HuH-7.5 (cell line): ENCODE data around the gene AVEN.
"Not testable (repeated sequence)": the region's sequence is repeated elsewhere in the genome, so short reads cannot be mapped to it uniquely, and the experiment has no call there.

Experiments used
- DNase-seq: peaks from one replicate; pipeline ENCODE4 v3.0.0; 2011; ENCODE audit warnings: low spot score

Gene AVEN

GRCh38 chr15:34039790-34040113, 748 bp upstream of the AVEN start:
- no peak for DNase-seq

- peak; percentile 45 for DNase-seq
Observed at GRCh38 chr15:34038023-34038870, 757 bp downstream of the AVEN start.

DNA sequence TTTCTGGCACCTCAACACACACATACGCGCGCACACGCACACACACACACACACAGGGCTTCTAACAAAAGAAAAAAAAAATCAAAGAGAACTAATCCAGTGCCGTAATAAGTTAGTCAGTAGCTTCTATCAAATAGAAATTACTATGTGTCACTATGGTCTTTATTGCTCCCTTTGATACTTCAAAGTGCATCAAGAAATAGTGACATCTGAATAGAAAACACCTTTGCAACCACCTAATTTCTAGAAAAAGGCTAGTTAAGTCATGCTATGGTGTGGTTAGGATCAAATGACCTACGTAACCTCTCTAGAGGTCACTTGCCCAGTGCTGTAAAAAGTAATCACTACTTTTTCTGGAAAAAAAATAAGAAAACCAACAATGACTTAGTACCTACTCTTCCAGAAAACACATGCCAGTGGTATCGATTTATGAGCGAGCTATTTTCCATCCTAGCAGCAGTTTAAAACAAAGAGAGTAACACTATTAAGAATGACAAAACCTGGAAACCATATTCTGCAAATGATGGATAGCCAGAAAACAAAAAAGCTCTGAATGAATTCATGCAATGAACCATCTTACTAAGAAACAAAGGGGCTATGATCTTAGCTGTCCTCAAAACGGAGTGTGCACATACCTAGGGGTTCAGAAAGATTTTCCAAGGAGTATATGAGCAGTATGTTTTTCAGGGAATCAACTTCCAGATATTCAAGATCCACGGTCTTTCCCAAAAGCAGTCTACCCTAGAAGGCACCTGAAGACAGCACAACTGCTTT, 6.8 kb downstream of the AVEN start:
- DNase-seq: no peak

DNA sequence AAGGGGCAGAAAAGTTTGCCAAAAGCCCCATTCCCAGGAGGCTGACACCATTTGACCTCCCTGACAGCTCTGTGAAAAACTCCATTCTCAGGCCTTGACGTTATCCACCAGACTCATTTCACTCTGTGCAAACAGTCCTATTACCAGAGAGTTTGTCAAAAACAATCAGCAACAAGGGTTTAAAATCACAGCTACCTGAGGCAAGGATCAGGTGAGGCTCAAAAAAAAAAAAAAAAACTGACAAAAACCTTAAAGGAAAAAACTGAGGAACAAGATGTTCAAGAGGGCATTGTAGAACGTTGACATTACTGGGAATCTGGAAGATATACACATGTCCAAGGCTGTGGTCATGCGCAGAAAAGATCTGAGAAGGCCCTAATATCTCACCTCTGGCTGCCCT, 11.4 kb downstream of the AVEN start:
- DNase-seq: no peak

- DNase-seq: no peak
Observed at GRCh38 chr15:34025252-34025651, 13.8 kb downstream of the AVEN start.

GRCh38 chr15:34023907-34024306, 15.1 kb downstream of the AVEN start:
- DNase-seq: no peak

- no peak for DNase-seq
Observed at GRCh38 chr15:34019369-34019990, 19.5 kb downstream of the AVEN start.

GRCh38 chr15:34018738-34019137, 20.3 kb downstream of the AVEN start:
- DNase-seq: not testable (repeated sequence)

GRCh38 chr15:34018021-34018645, 20.9 kb downstream of the AVEN start:
- DNase-seq: no peak

DNA sequence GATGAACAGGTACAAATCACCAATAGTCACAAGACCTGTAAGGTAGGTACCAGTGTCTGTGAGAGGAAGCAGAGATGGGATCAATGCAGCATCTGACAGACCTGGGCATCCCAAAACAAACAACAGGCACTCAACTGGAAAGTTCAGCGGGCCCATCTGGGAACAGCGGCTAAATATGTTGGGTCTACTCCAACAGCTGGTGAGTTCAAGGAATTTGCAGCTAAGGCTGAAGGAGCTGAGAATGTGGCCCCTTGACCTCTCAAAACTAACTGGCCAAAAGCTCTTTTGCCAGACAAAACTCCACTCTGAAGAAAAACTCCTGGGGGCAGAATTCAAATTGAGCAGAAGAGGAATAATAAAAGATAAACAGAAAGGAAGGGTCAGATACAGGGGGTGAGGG, 24.4 kb downstream of the AVEN start:
- DNase-seq: no peak

GRCh38 chr15:34013746-34014145, 25.3 kb downstream of the AVEN start:
- DNase-seq: no peak

DNA sequence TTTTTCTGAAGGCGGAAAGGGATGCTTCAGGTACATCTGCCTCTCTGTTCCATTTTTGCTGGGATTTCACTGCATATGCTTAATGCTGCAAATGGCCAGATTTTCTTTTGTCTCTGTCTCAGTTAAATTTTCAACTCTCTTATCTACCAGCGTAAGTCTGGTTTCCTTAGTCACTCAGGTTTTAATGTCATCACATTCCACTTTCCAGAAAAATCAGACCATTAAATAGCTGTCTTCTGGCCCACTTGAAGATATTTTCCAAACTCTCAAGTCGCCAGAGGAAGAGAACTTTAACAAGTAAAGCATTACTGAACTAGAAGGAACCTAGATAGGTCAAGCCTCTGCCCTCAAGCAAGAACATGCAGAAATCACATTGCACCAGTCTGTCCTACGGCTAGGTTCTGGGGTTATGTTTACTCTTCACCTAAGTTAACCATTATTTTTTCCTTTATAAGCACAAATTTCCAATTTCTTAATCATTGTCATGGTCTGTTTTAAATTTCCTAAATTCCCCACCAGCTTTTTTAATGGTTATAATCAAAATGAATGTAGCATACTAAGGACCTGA, 26.5 kb downstream of the AVEN start:
- no peak for DNase-seq

GRCh38 chr15:34011481-34011880, 27.5 kb downstream of the AVEN start:
- no peak for DNase-seq

DNA sequence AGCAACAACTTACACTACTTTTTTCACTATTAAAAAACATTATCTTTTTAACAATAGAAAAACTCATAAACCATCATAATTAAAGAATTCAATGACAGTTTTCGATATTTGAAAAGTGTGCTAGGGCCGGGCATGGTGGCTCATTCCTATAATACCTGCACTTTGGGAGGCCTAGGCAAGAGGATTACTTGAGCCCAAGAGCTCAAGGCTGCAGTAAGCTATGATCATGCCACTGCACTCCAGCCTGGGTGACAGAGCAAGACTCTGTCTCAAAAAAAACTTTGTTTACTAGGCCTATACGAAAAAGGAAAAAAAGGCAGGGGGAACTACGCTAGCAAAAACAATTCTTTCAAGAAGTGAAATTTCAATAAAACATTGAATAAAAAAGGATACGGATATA, 28.1 kb downstream of the AVEN start:
- DNase-seq: no peak

- no peak for DNase-seq
Observed at GRCh38 chr15:34009656-34010055, 29.3 kb downstream of the AVEN start.

GRCh38 chr15:34006381-34006780, 32.6 kb downstream of the AVEN start:
- DNase-seq: no peak

DNA sequence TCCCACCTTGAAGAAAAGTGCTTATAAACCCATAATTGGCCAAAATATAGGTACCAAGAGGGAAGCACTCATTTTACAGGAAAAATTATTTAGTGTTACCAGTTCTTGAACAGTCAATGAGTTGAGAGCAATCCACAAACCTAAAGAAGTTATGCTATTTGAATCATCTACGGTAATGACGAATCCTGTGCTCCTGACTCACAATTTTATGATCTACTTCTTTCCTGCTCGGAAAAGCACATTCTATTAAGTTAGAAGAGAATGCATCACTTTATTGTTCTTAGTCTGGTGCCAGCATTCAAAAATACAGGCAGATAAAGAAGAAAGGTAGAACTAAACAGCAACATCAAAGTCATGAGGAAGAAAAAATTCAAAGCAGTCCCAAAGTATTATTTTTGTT, 37.5 kb downstream of the AVEN start:
- no peak for DNase-seq

DNA sequence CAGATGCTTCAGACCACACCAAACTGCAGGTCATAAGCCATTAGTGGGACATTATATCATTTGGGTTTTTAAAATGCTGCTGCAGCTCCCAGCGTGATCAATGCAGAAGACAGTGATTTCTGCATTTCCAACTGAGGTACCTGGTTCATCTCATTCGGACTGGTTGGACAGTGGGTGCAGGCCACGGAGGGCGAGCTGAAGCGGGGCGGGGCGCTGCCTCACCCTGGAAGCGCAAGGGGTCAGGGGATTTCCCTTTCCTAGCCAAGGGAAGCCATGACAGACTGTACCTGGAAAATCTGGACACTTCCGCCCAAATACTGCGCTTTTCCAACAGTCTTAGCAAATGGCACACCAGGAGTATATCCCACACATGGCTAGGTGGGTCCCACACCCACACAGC, 43.3 kb downstream of the AVEN start:
- not testable (repeated sequence) for DNase-seq

GRCh38 chr15:33994005-33994615, 44.9 kb downstream of the AVEN start:
- DNase-seq: peak; percentile 8

- DNase-seq: peak; percentile 15
Observed at GRCh38 chr15:33988384-33988783, 50.6 kb downstream of the AVEN start.

GRCh38 chr15:33987444-33987843, 51.6 kb downstream of the AVEN start:
- no peak for DNase-seq

GRCh38 chr15:33985751-33986150, 53.3 kb downstream of the AVEN start:
- DNase-seq: no peak
